HG03571 (cell line): ENCODE data around the gene NVL.
"Not testable (repeated sequence)": the region's sequence is repeated elsewhere in the genome, so short reads cannot be mapped to it uniquely, and the experiment has no call there.

Source experiments
- ATAC-seq: cut with Tn5 transposase; IDR thresholded peaks from one replicate; pipeline ENCODE4 v1.9.1; 2021; ENCODE audit not compliant: unreplicated experiment

NVL gene

DNA sequence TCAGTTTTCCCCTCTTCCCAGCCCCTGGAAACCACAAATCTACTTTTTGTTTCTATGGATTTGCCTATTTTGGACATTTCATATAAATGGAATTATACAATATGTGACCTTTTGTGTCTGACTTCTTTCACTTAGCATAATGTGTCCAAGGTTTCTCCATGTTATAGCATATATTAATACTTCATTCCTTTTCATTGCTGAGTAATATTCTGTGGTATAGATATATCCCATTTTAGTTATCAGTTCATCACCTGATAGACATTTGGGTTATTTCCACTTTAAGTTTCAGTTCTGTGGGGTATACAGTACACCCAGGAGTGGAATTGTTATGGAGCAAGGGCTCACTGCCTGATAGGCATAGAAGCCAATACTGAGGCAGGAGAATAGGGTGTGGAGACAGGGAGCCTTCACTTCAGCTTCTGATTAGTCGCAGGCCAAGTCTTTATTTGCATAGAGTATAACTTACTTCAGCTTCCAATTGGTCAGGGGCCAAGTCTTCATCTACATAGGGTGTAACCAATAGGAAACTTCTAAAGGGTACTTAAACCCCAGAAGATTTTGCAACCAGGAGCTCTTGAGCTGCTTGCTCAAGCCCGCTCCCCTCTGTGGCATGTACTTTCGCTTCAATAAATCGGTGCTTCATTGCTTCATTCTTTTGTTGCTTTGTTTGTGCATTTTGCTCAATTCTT, 8.3 kb upstream of the NVL start:
- no peak for ATAC-seq

- no peak for ATAC-seq
These were observed 4.2 kb upstream of the NVL start for GRCh38 chr1:224333939-224334786.

DNA sequence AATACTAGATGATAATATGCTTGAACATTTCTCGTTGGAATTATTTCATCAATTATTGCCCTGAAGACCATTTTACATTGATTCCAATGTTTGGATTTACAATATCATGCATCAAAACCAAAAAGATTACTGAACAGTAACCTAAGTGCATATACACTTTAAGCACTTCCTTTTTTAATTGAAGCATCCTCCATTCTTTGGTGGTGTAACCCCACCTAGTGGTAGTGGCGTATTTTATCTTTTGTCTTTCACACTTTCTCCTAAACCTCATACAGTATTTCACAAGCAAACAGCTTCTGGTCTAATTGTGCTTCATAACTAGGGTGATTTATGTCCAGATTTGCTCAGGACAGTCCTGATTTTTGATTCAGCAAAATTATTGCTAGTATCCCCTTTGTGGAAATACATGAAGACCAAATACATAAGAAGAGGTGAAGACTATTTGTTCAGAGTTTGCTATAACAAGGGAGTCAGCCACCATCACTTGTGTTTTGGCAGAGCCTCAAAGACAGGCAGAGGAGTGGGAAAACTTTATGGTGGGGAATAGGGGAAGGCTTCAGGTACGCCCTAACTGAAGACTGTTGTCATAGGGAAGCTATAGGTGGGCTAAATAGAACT, 3.4 kb upstream of the NVL start:
- ATAC-seq, result peak; percentile 47

DNA sequence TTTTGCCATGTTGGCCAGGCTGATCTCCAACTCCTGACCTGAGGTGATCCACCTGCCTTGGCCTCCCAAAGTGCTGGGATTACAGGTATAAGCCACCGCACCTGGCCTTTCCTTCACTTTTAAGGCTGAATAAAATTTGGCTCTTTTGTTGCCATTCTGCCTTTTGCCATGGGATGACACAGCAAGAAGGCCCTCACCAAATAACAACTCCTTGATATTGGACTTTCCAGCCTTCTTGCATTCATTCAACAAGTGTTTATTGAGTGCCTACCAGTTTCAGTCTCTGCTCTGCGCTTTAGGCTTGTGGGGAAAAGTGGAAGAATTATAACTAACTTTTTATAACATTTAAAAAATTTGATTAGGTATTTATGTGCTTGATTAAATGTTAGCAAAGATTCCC, 1.9 kb upstream of the NVL start:
- no peak for ATAC-seq

- ATAC-seq, result no peak
These were observed 1.4 kb upstream of the NVL start for GRCh38 chr1:224331326-224331725.

GRCh38 chr1:224329484-224329841, 509 bp downstream of the NVL start:
- ATAC-seq, result no peak

GRCh38 chr1:224328644-224329043, 1.3 kb downstream of the NVL start:
- no peak for ATAC-seq

DNA sequence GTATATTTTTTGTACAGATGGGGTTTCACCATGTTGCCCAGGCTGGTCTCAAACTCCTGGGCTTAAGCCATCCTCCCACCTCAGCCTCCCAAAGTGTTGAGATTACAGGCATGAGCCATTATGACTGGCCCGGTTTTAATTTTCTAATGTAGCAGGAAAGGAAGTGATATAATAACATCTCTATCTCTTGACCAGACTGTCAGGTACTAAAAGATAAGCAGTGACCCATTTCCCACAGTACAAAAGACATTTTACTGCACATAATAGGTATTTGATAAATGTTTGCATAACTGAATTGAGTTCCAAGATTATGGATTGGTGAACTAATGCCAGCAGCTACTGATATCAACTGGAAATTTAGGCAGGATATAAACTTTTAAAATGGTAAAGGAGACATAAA, 4.0 kb downstream of the NVL start:
- ATAC-seq, result no peak

DNA sequence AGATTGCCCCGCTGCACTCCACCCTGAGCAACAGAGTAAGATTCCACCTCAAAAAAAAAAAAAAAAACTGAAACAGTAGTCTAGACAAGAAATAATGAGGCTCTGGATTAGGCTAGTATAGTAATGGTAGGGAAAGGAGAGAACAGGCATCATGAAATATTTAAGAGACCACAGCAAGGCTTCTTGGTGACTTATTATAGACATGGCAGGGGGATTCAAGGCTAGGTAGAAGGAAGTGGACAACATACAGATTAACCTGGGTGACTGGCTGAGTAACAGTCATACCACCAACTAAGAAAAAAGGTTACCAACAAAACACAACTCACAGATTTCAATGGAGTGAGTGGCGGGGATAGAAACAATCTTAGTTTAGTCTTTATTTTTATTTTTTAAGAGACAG, 8.3 kb downstream of the NVL start:
- no peak for ATAC-seq

DNA sequence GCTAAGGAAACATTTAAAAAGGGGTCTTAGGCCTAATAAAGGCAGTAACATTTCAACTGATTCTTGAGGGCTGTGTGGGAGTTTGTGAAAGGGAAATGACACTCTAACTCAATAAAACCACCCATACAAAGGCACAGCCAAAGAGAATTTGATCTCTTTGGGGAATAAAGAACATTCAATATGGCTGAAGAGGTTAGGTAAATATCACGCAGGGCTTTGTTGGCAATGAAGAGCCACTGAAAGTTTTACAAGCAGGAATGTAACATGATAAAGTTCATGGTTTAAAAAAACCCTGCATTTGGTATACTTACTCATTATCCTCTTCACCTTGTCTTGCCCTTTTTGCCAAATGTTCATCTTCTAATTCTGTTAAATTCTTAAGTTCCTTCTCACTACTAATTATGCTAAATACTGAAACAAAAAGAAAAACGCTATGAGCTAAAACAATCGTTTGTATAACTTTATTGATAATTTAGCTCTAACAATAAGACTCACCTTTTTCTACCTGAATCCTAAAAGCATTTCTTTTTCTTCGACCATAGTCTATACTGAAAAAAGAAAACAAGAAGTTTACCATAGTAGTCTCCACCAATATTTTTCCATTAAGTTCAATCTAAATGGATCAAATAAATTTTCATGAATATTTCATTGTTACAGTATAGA, 12.5 kb downstream of the NVL start:
- no peak for ATAC-seq

DNA sequence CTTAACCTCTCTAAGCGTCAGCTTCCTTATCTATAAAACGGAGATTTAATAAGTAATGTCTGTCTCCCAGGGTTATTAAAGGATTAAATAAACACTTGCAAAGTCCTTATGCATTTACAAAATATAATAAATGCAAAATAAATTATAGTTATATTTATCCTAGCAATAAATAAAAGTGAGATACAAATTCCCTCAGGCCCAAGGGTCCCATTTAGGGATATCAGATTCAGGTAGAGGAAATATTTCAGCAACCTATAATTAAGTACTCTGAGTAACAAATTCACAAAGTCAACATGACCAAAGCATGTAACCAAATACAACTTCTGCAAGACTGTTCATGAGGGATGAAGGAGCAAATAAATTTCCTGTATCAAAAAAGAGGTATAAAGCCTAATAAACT, 17.9 kb downstream of the NVL start:
- no peak for ATAC-seq

DNA sequence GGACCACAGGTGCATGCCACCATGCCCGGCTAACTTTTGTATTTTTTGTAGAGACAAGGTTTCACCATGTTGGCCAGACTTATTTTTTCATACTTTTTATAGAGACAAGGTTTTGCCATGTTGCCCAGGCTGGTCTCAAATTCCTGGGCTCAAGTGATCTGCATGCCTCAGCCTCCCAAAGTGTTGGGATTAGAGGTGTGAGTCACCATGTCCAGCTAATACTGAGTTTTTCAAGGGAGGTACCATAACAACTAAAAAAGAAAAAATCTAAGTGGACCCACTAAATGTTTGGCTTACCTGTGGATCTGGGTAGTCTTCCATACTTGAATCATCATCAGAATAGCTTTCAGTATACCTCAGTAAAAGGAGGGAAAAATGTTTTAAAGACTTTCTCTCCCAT, 18.5 kb downstream of the NVL start:
- ATAC-seq, result not testable (repeated sequence)

DNA sequence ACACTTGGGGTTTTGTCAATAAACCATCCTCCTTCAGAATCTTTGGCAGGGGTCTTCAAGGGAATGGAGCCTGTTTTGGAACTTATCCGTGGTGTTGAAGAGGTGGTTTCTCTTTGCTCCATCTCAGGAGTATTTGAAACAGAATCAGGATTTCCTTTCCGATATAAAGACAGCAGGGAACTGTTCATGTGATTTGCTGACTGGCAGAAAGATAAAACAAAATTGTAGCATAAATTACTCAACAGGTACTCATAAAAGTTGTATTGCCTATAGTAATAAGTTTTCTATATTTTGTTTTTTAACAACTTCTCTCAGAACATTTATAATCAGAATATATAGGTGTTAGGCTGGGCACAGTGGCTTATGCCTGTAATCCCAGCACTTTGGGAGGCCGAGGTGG, 21.9 kb downstream of the NVL start:
- ATAC-seq, result no peak

DNA sequence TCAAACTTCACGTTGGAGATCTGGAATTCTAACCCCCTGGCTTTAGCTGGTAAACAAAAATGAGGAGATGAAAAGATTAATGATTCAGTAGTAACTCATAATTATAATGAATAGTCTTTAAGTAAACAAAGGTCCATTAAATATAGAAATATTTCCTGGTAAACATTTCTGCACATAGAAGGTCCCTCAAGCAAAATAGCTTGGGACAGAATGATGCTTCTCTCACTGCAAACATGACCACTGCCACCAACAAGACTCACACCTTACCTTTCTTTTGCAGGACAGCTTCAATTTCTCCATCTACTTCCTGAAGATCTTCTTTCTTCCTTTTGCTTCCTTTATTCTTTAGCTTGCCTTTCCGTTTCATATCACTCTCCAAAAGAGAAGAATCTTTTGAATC, 25.2 kb downstream of the NVL start:
- ATAC-seq, result no peak

- no peak for ATAC-seq
These were observed 27.0 kb downstream of the NVL start for GRCh38 chr1:224302947-224303346.

GRCh38 chr1:224301391-224301790, 28.6 kb downstream of the NVL start:
- no peak for ATAC-seq

DNA sequence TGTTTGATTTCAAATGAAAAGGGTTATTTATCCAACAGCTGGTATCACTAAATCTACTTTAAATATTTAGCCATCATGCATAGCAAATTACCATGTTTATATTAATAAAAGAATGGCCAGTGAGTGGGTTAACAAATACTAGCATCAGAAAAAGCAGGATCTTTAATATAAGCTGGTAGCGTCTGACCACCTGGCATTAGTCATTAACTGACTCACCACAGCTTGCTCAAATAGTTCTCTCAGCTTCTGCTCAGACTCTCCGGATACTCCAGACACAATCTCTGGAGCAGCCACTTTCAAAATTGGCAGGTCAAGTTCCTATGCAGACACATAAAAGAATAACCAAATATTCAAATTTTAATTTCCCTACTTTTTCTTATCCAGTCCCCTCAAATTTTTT, 29.6 kb downstream of the NVL start:
- ATAC-seq, result no peak

- no peak for ATAC-seq
These were observed 31.3 kb downstream of the NVL start for GRCh38 chr1:224298346-224299330.

DNA sequence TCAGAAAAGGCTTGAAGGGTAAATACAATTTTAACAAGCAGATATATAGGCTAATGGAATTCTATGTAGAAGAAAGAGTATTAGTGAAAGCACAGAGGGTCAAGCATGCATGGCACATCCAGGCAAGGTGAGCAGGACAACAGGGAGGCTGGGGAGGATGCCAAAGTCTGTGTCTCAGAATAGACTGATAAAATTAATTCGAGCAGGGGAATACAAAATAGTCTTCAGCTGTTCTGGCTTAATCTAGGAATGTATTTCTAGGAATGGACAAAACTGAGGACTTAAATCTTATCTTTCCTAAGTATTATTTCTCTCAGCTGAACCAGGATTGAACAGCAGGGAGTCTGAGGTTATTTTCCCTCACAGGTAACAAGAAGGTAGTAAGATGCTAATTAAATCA, 35.2 kb downstream of the NVL start:
- ATAC-seq, result no peak

DNA sequence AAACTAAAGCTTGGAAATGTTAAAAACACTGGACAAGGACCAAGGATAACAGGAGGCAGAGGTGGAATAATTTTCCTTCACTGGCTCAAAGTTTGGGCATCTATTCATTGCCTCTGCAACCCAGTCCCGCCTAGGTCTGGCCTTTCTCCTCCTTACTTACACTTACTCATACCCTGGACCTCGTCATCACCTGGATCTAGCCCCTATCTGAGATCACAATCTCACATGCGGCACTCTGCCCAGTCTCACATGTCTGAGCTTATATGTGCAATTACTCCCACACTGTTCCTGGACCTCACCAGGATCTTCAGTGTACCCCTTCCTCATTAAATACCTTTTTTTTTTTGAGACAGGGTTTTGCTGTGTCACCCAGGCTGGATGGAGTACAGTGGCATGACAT, 37.6 kb downstream of the NVL start:
- ATAC-seq, result no peak

- ATAC-seq, result no peak
These were observed 40.6 kb downstream of the NVL start for GRCh38 chr1:224289396-224289795.
